CD4-positive, alpha-beta T cell (primary cell): ENCODE measurements around the gene FBXL13. TPM values are rescaled to one million over a fixed set of nuclear protein-coding genes. Genes with fewer than 3 reads are reported as not detected.
"Not testable (repeated sequence)": the region's sequence is repeated elsewhere in the genome, so short reads cannot be mapped to it uniquely, and the experiment has no call there.

ENCODE experiments used
- ATAC-seq: fragments of 200-7000 bp; cut with Tn5 transposase; one replicate; pipeline ENCODE4 v1.10.0; 2022; ENCODE audit warnings: mild to moderate bottlenecking; ENCODE audit not compliant: poor library complexity
- CTCF ChIA-PET: fragments of 350-600 bp; sonication (Branson Sonifier 250); formaldehyde crosslinking; loops from one replicate; lab custom pipeline; 2021; ENCODE audit warnings: antibody characterized with exemption, inconsistent platforms; lab: Charles Lee
- POLR2A ChIA-PET: fragments of 350-600 bp; sonication (Branson Sonifier 250); formaldehyde crosslinking; loops from one replicate; lab custom pipeline; 2021; ENCODE audit warnings: antibody characterized with exemption, inconsistent platforms; lab: Charles Lee
- DNase-seq, 14 experiments: peaks; one replicate each; pipeline ENCODE4 v3.0.0-alpha.2; 2013 to 2020; ENCODE audit warnings: mixed read lengths in 2 of 14
- H3K27ac ChIP-seq, 2 donors: one replicate each; pipeline versions ENCODE4 v1.5.1 to v1.7.0; 2013; ENCODE audit warnings: low read length in 2 of 2, low read depth in 1 of 2, mild to moderate bottlenecking in 1 of 2
- H3K27me3 ChIP-seq, 2 experiments: 1 replicate in 1 of 2; 2 replicates in 1 of 2; pipeline versions ENCODE4 v1.6.1 to v1.7.0; 2013; ENCODE audit warnings: low read length in 2 of 2, control low read depth in 1 of 2, mild to moderate bottlenecking in 1 of 2, moderate library complexity in 1 of 2; ENCODE audit not compliant: insufficient read depth in 2 of 2, control insufficient read depth in 1 of 2
- H3K36me3 ChIP-seq: one replicate; pipeline ENCODE4 v1.6.1; 2013; ENCODE audit warnings: low read length, control low read depth; ENCODE audit not compliant: insufficient read depth
- H3K4me1 ChIP-seq: one replicate; pipeline ENCODE4 v1.6.1; 2013; ENCODE audit warnings: low read length, control low read depth; ENCODE audit not compliant: insufficient read depth
- H3K4me3 ChIP-seq: one replicate; pipeline ENCODE4 v1.5.1; 2013; ENCODE audit warnings: mild to moderate bottlenecking, low read length, moderate library complexity
- H3K9me3 ChIP-seq, 2 experiments: 1 replicate in 1 of 2; 2 replicates in 1 of 2; pipeline versions ENCODE4 v1.6.1 to v1.7.0; 2013; ENCODE audit warnings: low read length in 2 of 2, mild to moderate bottlenecking in 2 of 2, control low read depth in 1 of 2, moderate library complexity in 1 of 2; ENCODE audit not compliant: control insufficient read depth in 1 of 2, insufficient read depth in 1 of 2
- H3K27ac Mint-ChIP-seq: one replicate; pipeline ENCODE4 v1.8.0; 2020; ENCODE audit warnings: mixed read lengths
- H3K27me3 Mint-ChIP-seq: one replicate; pipeline ENCODE4 v1.8.0; 2021; ENCODE audit warnings: mixed read lengths
- H3K36me3 Mint-ChIP-seq: one replicate; pipeline ENCODE4 v1.8.0; 2021; ENCODE audit warnings: low read depth, mixed read lengths
- H3K4me1 Mint-ChIP-seq: one replicate; pipeline ENCODE4 v1.8.0; 2021; ENCODE audit warnings: low read depth, mixed read lengths
- H3K4me3 Mint-ChIP-seq: one replicate; pipeline ENCODE4 v1.8.0; 2020; ENCODE audit warnings: mild to moderate bottlenecking, mixed read lengths
- H3K9me3 Mint-ChIP-seq: one replicate; pipeline ENCODE4 v1.8.0; 2020; ENCODE audit warnings: mixed read lengths
- intact Hi-C, 2 experiments: fragments of 100-400 bp; cut with DNase I in 1 of 2; cut with micrococcal nuclease in 1 of 2; formaldehyde crosslinking; loops; one replicate each; pipeline versions ENCODE4 v1.15.1 to v1.9.0; 2023 to 2025; cut with DNase I, micrococcal nuclease
- total RNA-seq, 174 experiments: library from RNA in 2 of 174; stranded (reverse) in 2 of 174; gene quantifications; one replicate each; pipeline ENCODE4 v1.2.3 and lab custom pipeline; 2021 to 2026

The FBXL13 gene
- total RNA-seq, 2 experiments from 2014 or later, result 0.89 to 1.4 TPM

GRCh38 chr7:102790364-102791100 is 284.1 kb downstream of the FBXL13 start:
- CTCF ChIA-PET, H3K4me3 ChIP-seq, intact Hi-C loops, H3K27ac ChIP-seq, H3K9me3 Mint-ChIP-seq, H3K9me3 ChIP-seq, H3K36me3 ChIP-seq, POLR2A ChIA-PET, H3K27ac Mint-ChIP-seq, H3K4me1 ChIP-seq, H3K4me1 Mint-ChIP-seq, H3K4me3 Mint-ChIP-seq, DNase-seq, H3K27me3 Mint-ChIP-seq, ATAC-seq, H3K27me3 ChIP-seq: not testable (repeated sequence)
- peaks cover 25% of the 10 kb centered on the region for H3K36me3 Mint-ChIP-seq

GRCh38 chr7:102788770-102789169 is 285.8 kb downstream of the FBXL13 start:
- intact Hi-C loops, DNase-seq, H3K9me3 Mint-ChIP-seq, H3K27me3 Mint-ChIP-seq, H3K4me3 Mint-ChIP-seq, H3K9me3 ChIP-seq, H3K4me3 ChIP-seq, CTCF ChIA-PET, H3K36me3 ChIP-seq, H3K27ac Mint-ChIP-seq, H3K4me1 ChIP-seq, H3K4me1 Mint-ChIP-seq, POLR2A ChIA-PET, ATAC-seq, H3K27me3 ChIP-seq, H3K27ac ChIP-seq: not testable (repeated sequence)
- peaks cover 15% of the 10 kb centered on the region for H3K36me3 Mint-ChIP-seq

- H3K4me1 Mint-ChIP-seq, H3K4me3 Mint-ChIP-seq, H3K36me3 ChIP-seq, H3K4me3 ChIP-seq, H3K4me1 ChIP-seq, CTCF ChIA-PET, H3K27me3 ChIP-seq, H3K27ac ChIP-seq, H3K9me3 ChIP-seq, POLR2A ChIA-PET, H3K9me3 Mint-ChIP-seq, intact Hi-C loops, ATAC-seq, H3K27ac Mint-ChIP-seq, DNase-seq, H3K27me3 Mint-ChIP-seq: not testable (repeated sequence)
- peaks cover 16% of the 10 kb centered on the region for H3K36me3 Mint-ChIP-seq
Measured at GRCh38 chr7:102780926-102781325, 293.7 kb downstream of the FBXL13 start.

GRCh38 chr7:102778663-102779062 is 295.9 kb downstream of the FBXL13 start:
- ATAC-seq, H3K9me3 ChIP-seq, H3K4me1 ChIP-seq, H3K27me3 Mint-ChIP-seq, CTCF ChIA-PET, H3K27me3 ChIP-seq, H3K27ac Mint-ChIP-seq, H3K36me3 ChIP-seq, intact Hi-C loops, H3K4me3 Mint-ChIP-seq, H3K9me3 Mint-ChIP-seq, H3K4me1 Mint-ChIP-seq, H3K27ac ChIP-seq, H3K4me3 ChIP-seq, DNase-seq, POLR2A ChIA-PET: not testable (repeated sequence)
- H3K36me3 Mint-ChIP-seq, result peaks cover 16% of the 10 kb centered on the region

GRCh38 chr7:102776217-102776616 is 298.4 kb downstream of the FBXL13 start:
- peaks cover 16% of the 10 kb centered on the region for H3K36me3 Mint-ChIP-seq
- H3K27me3 ChIP-seq, H3K27me3 Mint-ChIP-seq, POLR2A ChIA-PET, H3K27ac ChIP-seq, H3K9me3 Mint-ChIP-seq, H3K36me3 ChIP-seq, H3K4me1 ChIP-seq, CTCF ChIA-PET, H3K4me1 Mint-ChIP-seq, intact Hi-C loops, H3K4me3 Mint-ChIP-seq, ATAC-seq, H3K9me3 ChIP-seq, DNase-seq, H3K27ac Mint-ChIP-seq, H3K4me3 ChIP-seq: not testable (repeated sequence)

GRCh38 chr7:102770467-102770866 is 304.1 kb downstream of the FBXL13 start:
- H3K27ac Mint-ChIP-seq, CTCF ChIA-PET, intact Hi-C loops: not testable (repeated sequence)

GRCh38 chr7:102769657-102770192 is 304.9 kb downstream of the FBXL13 start:
- H3K36me3 Mint-ChIP-seq, ATAC-seq, H3K9me3 Mint-ChIP-seq, H3K27ac Mint-ChIP-seq, H3K4me1 Mint-ChIP-seq, H3K36me3 ChIP-seq, H3K27me3 ChIP-seq, intact Hi-C loops, H3K4me3 Mint-ChIP-seq, H3K27me3 Mint-ChIP-seq, H3K27ac ChIP-seq, H3K9me3 ChIP-seq, H3K4me3 ChIP-seq, H3K4me1 ChIP-seq, DNase-seq, CTCF ChIA-PET, POLR2A ChIA-PET: not testable (repeated sequence)

More at GRCh38 chr7:102770467-102770866, 304.1 kb downstream of the FBXL13 start:
- H3K4me3 Mint-ChIP-seq, H3K9me3 ChIP-seq, DNase-seq, H3K4me3 ChIP-seq, H3K27ac ChIP-seq, H3K36me3 ChIP-seq, H3K9me3 Mint-ChIP-seq, H3K4me1 ChIP-seq, H3K4me1 Mint-ChIP-seq, POLR2A ChIA-PET, H3K27me3 ChIP-seq, H3K36me3 Mint-ChIP-seq, ATAC-seq, H3K27me3 Mint-ChIP-seq: not testable (repeated sequence)
